Measurements from ENCODE around the gene CYSRT1.

CYSRT1 gene

DNA sequence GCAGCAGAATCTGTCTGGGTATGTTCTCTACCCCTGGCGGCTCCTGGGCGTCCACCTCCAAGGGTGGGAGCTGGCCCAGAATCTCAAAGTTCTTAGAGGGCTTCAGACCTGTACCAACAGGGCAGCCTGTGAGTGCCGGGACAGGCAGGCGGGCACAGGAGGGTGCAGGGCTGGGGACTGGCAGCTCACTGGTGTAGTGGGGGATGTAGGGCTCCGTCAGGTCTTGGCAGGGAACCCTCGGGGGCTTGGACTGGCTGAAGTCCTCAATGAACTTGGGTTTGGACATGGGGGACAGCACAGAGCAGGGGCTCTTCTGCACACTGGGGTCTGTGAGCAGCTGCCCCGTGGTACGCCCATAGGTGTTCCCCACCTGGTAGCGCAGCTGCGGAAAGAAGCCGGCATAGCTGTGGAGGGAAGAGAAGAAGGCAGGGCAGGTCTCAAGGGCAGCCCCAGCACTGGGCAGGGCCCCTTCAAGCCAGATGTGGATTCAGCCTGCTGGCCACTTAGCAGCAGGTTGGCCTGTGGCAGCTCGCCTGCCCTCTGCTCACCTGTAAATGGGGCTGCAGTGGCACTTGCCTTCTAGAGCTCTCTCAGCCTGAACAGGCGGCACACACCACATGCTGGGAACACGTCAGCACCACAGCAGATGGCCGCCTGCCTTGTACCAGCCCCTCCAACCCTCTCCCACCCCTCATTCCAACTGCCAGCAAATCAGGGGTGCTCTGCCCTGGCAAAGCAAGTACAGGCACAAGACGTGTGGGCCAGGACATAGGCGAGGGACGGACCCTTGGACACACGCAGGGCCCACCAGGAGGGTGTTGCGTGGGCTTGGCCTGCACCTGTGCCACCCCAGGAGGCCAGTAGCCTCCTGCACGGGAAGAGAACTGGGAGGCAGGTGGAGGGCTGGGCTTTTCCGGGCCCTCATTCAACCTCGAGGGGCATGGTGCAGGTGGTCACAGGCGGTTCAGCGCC, 20.8 kb downstream of the CYSRT1 start:
- DNase-seq (ENCODE audit: low spot score), result no peak
- peak overlapping the region; percentile 100 for H3K27ac ChIP-seq
- TF ChIP-seq, protein P1, sequence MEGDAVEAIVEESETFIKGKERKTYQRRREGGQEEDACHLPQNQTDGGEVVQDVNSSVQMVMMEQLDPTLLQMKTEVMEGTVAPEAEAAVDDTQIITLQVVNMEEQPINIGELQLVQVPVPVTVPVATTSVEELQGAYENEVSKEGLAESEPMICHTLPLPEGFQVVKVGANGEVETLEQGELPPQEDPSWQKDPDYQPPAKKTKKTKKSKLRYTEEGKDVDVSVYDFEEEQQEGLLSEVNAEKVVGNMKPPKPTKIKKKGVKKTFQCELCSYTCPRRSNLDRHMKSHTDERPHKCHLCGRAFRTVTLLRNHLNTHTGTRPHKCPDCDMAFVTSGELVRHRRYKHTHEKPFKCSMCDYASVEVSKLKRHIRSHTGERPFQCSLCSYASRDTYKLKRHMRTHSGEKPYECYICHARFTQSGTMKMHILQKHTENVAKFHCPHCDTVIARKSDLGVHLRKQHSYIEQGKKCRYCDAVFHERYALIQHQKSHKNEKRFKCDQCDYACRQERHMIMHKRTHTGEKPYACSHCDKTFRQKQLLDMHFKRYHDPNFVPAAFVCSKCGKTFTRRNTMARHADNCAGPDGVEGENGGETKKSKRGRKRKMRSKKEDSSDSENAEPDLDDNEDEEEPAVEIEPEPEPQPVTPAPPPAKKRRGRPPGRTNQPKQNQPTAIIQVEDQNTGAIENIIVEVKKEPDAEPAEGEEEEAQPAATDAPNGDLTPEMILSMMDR (conservative IDR thresholded peaks at IDR 0.05; ENCODE audit: low read depth), result no peak
- CTCF ChIA-PET, result interaction anchor here (0.6 to 1.0 kb wide), 2 partner anchors 9 to 390 kb away, joined by 4 to 6 read pairs; no protein-coding TSS in a partner anchor
- POLR2A ChIA-PET (ENCODE audit: low non-redundant PET), result no interaction called here

DNA sequence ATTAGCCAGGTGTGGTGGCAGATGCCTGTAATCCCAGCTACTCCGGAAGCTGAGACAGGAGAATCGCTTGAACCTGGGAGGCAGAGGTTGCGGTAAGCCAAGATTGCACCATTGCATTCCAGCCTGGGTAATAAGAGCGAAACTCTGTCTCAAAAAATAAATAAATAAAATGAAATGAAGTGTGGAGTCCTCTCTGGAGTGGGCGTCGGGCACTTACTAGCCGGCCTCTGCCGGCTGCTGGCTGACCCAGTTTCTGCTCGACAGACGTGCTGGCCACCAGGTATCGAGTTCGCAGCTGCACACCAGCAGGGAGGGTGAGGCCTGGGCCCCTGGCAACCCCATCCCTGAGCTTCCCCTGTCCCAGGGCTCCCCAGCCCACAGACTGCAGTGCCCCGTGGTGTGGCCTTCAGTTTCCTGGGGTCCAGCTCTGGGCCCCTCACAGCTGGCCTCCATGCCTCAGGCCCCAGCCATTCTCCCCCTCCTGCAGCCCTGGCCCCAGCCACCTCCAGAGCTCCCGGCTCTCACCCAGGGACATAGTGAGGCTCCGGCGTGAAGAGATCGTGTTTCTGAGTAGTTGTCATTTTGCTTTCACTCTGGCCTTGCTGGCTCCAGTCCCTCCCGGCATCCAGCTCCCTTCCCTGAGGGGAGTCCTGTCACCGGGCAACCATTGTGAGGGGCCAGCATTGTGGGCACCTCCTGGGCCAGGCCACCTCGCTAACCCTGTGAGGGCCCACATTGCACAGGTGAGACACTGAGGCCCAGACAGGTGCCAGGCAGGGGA, 22.4 kb downstream of the CYSRT1 start:
- TF ChIP-seq, protein P1 (conservative IDR thresholded peaks at IDR 0.05; ENCODE audit: low read depth), result no peak
- DNase-seq (ENCODE audit: low spot score), result no peak
- peak overlapping the region; percentile 11; the same call in 1 of the 2 replicates for H3K27ac ChIP-seq
- POLR2A ChIA-PET (ENCODE audit: low non-redundant PET), result no interaction called here
- CTCF ChIA-PET, result interaction anchor here (0.5 to 1.0 kb wide), 2 partner anchors 30 to 162 kb away, joined by 3 to 5 read pairs; partner anchors contain the start of gene TOR4A

DNA sequence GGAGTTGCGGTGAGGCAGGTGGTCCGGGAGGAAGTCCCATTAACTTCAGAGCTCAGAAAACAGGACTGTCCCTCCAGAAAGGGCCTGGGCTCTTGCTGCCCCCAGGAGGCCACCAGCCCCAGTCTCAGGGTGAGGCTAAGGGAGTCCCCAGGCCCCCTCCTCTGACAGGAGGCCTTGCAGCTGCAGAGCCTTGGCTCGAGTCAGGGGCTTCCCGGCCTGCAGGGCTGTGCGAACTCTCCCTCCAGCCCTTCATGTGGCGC, 22.9 kb downstream of the CYSRT1 start:
- DNase-seq (ENCODE audit: low spot score), result no peak
- CTCF ChIA-PET, result interaction anchor here (1.0 kb wide), 1 partner anchor 29 kb away, joined by 3 read pairs; the partner anchor contains the start of gene TOR4A
- TF ChIP-seq, protein P1 (conservative IDR thresholded peaks at IDR 0.05; ENCODE audit: low read depth), result no peak
- POLR2A ChIA-PET (ENCODE audit: low non-redundant PET), result no interaction called here
- no peak overlapping the region for H3K27ac ChIP-seq

DNA sequence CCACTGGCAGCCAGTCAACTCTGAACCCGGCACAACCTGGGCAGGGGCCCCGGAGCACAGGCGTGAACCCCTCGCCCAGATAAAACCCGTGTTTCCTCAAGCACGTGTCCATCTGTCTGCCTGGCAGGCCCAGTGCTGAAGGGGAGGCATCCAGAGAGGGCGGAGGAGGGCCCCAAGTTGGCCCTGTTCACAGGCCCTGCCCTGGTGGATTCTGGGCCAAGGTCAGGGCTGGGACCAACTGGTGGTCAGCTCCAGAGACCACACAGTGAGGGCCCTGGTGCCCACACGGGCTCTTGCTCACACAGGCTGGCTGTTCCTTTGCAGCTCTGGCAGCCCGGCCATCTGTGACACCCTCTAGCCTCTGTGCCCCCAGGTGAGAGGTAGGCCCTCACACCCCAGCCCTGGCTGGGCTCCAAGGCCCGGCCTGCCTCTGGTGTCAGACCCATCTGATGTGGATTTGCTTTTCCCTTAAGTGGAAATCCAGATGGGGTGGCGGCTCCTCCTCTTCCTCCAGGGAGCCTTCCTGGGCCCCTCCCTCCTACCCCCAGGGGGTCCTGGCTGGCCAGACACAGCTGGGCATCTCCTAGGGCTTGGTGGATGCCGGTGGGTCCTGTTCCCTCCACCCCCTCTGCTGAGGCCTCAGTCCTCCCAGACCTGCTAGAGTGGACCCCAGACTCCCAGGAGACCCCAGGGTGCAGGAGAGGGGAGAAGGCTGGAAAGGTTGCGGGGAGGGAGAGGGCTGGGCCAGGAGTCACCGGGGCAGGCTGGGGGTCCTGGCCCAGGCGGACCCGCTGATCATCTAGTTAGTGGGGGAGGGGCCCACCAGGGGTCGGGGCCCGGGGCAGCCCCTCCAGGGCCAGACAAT, 25.6 kb downstream of the CYSRT1 start:
- no peak for DNase-seq (ENCODE audit: low spot score)
- ChIA-PET POLR2A (ENCODE audit: low non-redundant PET) (no interaction called here), CTCF (interaction anchor here (1.6 kb wide), 1 partner anchor 14 kb away, joined by 5 read pairs; no protein-coding TSS in a partner anchor)
- peak overlapping the region; percentile 12 for H3K27ac ChIP-seq
- TF ChIP-seq, protein P1 (conservative IDR thresholded peaks at IDR 0.05; ENCODE audit: low read depth), result no peak

DNA sequence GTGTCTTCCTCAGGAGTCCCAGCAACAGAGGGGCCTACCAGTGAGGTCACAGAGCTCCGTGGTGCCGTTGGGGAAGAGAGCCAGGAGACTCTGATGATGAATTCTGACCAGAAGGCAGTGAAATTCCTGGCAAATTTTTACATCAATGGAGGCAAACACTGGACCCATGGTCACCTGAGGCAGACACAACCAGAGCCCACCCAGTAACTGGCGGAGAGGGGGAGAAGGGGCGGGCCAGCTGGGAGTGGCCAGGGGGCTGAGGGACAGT, 26.2 kb downstream of the CYSRT1 start, which contains the start of gene STPG3:
Gene STPG3 (plus strand): TSS at position 93 of the 268 bp plus-strand sequence. CDS start 1 bp downstream, at position 94.
- no peak for DNase-seq (ENCODE audit: low spot score)
- TF ChIP-seq, protein P1 (conservative IDR thresholded peaks at IDR 0.05; ENCODE audit: low read depth), result no peak
- ChIA-PET POLR2A (ENCODE audit: low non-redundant PET) (no interaction called here), CTCF (no interaction called here)
- H3K27ac ChIP-seq, result peak within 1 kb of the TSS; percentile 12

Data from RWPE1 (cell line).